NT2/D1 (cell line): ENCODE data around the gene TMEM238L.

Source experiments
- DNase-seq: peaks from one replicate; pipeline ENCODE4 v3.0.0-alpha.2; 2011; ENCODE audit warnings: low read depth, low spot score
- H3K27me3 ChIP-seq: 2 replicates; pipeline ENCODE4 v1.6.0; 2011; ENCODE audit warnings: mild to moderate bottlenecking; ENCODE audit not compliant: insufficient read length, insufficient read depth
- H3K36me3 ChIP-seq: 2 replicates; pipeline ENCODE4 v1.6.1; 2011; ENCODE audit warnings: mild to moderate bottlenecking, low read length, mixed read lengths; ENCODE audit not compliant: insufficient read depth, insufficient read length
- H3K4me1 ChIP-seq: 2 replicates; pipeline ENCODE4 v1.5.1; 2011; ENCODE audit not compliant: insufficient read depth, insufficient read length
- H3K4me3 ChIP-seq: 2 replicates; pipeline ENCODE4 v1.5.1; 2011; ENCODE audit warnings: low read depth; ENCODE audit not compliant: insufficient read length
- H3K9ac ChIP-seq: 2 replicates; pipeline ENCODE4 v1.6.0; 2011; ENCODE audit warnings: low read depth; ENCODE audit not compliant: insufficient read length
- H3K9me3 ChIP-seq: 2 replicates; pipeline ENCODE4 v1.5.1; 2011; ENCODE audit warnings: mild to moderate bottlenecking, low read length; ENCODE audit not compliant: insufficient read depth
- SUZ12 ChIP-seq: IDR thresholded peaks from 2 replicates; pipeline ENCODE4 v1.6.1; 2011; ENCODE audit not compliant: insufficient read length, insufficient read depth; ENCODE audit errors: extremely low read depth
- YY1 ChIP-seq: IDR thresholded peaks from 2 replicates; pipeline ENCODE4 v1.6.1; 2011; ENCODE audit not compliant: insufficient read length, insufficient read depth
- ZNF274 ChIP-seq: IDR thresholded peaks from 2 replicates; pipeline ENCODE4 v1.6.1; 2011; ENCODE audit warnings: mild to moderate bottlenecking, low read depth, low read length

Gene TMEM238L

GRCh38 chr17:10821054-10821453 is 17.2 kb upstream of the TMEM238L start:
- peaks cover 5% of the 10 kb centered on the region for H3K4me1 ChIP-seq
- DNase-seq, result peak; percentile 18
- H3K27me3 ChIP-seq, result no peaks in the 10 kb centered on the region
- TF ChIP-seq SUZ12 (no peak), YY1 (no peak)
- H3K4me3 ChIP-seq, result no peak overlapping the region
- no peaks in the 10 kb centered on the region for H3K36me3 ChIP-seq
- H3K9me3 ChIP-seq, result no peaks in the 10 kb centered on the region
- no peak overlapping the region for H3K9ac ChIP-seq

DNA sequence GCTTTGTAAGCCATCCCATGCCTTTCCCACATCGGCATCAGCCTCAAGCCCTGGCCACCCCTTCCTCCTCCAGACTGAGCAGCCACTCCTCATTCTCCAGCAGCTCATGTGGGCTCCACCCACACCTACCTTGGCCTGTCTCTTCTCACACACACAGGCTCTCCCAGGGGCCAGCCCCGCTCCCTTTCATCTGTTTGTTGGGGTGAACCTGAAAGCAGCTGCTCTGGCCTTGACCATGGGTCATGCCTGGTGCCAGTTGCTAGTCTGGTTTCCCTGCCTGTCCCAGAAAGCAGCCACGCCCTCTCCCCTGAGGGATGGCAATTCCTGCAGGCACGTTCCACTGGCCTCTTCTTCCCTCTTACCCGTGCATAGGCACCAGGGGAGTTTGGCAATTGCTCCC is 11.4 kb upstream of the TMEM238L start:
- H3K4me1 ChIP-seq, result peaks cover under 1% of the 10 kb centered on the region
- no peak for TF ChIP-seq SUZ12
- no peak for TF ChIP-seq ZNF274
- TF ChIP-seq YY1, result no peak
- no peak overlapping the region for H3K9ac ChIP-seq
- H3K27me3 ChIP-seq, result no peaks in the 10 kb centered on the region
- no peaks in the 10 kb centered on the region for H3K36me3 ChIP-seq
- no peaks in the 10 kb centered on the region for H3K9me3 ChIP-seq
- no peak for DNase-seq
- H3K4me3 ChIP-seq, result no peak overlapping the region

DNA sequence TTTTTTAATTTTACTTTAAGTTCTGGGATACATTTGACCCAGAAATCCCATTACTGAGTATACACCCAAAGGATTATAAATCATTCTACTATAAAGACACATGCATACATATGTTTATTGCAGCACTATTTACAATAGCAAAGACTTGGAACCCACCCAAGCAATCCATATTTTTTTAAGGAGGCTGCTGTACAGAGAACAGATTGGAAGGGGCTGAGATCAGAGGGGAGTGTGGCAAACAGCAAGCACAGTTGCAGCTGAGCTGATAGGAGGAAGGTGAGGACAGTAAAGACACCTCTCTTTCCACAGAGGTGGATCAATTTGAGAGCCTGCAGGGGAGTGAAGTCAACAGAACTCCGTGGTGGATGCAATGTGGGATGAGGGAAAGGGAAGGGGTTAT is 10.2 kb upstream of the TMEM238L start:
- Histone ChIP-seq H3K9me3 (no peaks in the 10 kb centered on the region), H3K4me3 (no peak overlapping the region), H3K36me3 (no peaks in the 10 kb centered on the region), H3K4me1 (no peaks in the 10 kb centered on the region), H3K27me3 (no peaks in the 10 kb centered on the region), H3K9ac (no peak overlapping the region)
- DNase-seq, result no peak
- no peak for TF ChIP-seq ZNF274
- TF ChIP-seq SUZ12, result no peak
- no peak for TF ChIP-seq YY1

DNA sequence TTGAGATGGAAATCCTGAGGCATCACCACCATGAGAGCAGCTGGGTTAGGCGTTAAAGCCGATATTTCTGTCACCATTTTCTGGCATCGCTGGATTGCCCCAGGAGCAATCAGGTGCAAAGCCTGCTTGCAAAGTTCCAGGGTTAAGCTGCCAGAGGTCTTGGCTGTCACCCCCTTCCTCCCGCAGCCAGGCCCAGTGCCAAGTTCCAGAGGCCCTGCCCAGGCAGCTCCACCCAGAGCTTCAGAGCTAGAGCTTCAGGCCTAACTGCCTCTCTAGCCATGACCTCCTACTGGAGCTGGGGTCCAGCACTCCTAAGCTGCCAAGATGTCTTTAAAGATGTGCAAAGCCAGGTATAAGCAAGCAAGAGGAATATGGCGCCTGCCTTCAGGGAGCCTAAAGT is 8.8 kb upstream of the TMEM238L start:
- TF ChIP-seq ZNF274 (no peak), YY1 (no peak), SUZ12 (no peak)
- no peak overlapping the region for H3K9ac ChIP-seq
- no peak overlapping the region for H3K4me3 ChIP-seq
- no peaks in the 10 kb centered on the region for H3K9me3 ChIP-seq
- H3K27me3 ChIP-seq, result no peaks in the 10 kb centered on the region
- DNase-seq, result no peak
- H3K4me1 ChIP-seq, result no peaks in the 10 kb centered on the region
- H3K36me3 ChIP-seq, result no peaks in the 10 kb centered on the region

- no peak overlapping the region for H3K9ac ChIP-seq
- no peak for TF ChIP-seq SUZ12
- no peak for TF ChIP-seq YY1
- no peak for TF ChIP-seq ZNF274
- H3K4me3 ChIP-seq, result no peak overlapping the region
- no peaks in the 10 kb centered on the region for H3K9me3 ChIP-seq
- DNase-seq, result no peak
- peaks cover 3% of the 10 kb centered on the region for H3K4me1 ChIP-seq
- H3K27me3 ChIP-seq, result no peaks in the 10 kb centered on the region
- H3K36me3 ChIP-seq, result no peaks in the 10 kb centered on the region
These were observed 5.7 kb upstream of the TMEM238L start for GRCh38 chr17:10809605-10810004.

- Histone ChIP-seq H3K27me3 (no peaks in the 10 kb centered on the region), H3K9me3 (no peaks in the 10 kb centered on the region), H3K36me3 (no peaks in the 10 kb centered on the region), H3K4me3 (no peak overlapping the region), H3K9ac (no peak overlapping the region), H3K4me1 (peaks cover 3% of the 10 kb centered on the region)
- TF ChIP-seq ZNF274, result no peak
- TF ChIP-seq SUZ12, result no peak
- no peak for TF ChIP-seq YY1
- DNase-seq, result no peak
These were observed 3.8 kb upstream of the TMEM238L start for GRCh38 chr17:10807704-10808128.

GRCh38 chr17:10806545-10807262 is 2.8 kb upstream of the TMEM238L start:
- Histone ChIP-seq H3K9me3 (no peaks in the 10 kb centered on the region), H3K27me3 (no peaks in the 10 kb centered on the region), H3K4me1 (peaks cover 3% of the 10 kb centered on the region), H3K36me3 (no peaks in the 10 kb centered on the region), H3K4me3 (no peak overlapping the region), H3K9ac (no peak overlapping the region)
- TF ChIP-seq YY1 (no peak), SUZ12 (no peak), ZNF274 (no peak)
- no peak for DNase-seq

DNA sequence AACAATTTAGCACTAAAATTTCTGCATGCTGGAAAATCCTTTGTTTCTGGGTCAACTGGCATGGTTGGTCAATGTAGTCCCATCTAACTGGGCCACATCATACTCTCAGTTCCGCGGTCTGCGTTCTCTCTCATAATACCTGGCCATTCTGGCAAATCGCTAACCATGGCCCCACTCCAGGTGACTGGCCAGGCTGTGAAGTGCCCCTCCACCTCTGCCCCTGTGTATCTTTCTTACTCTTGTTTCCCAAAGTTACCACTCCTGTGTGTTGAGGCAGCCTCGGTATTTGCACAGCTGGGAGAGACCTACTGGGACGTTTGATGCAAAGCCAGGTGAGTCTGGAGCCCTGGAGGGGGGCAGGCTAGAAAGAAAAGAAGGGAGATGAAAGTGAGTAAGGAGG is 2.0 kb upstream of the TMEM238L start:
- no peaks in the 10 kb centered on the region for H3K27me3 ChIP-seq
- H3K9me3 ChIP-seq, result no peaks in the 10 kb centered on the region
- DNase-seq, result no peak
- peaks cover 3% of the 10 kb centered on the region for H3K4me1 ChIP-seq
- no peak overlapping the region for H3K9ac ChIP-seq
- no peaks in the 10 kb centered on the region for H3K36me3 ChIP-seq
- TF ChIP-seq SUZ12 (no peak), ZNF274 (no peak), YY1 (no peak)
- no peak overlapping the region for H3K4me3 ChIP-seq
